DMS114 treated with DMSO at 0.1 percent for 48 hours (cell line): Measurements from ENCODE around the gene AGO3.

Source experiments
- DNase-seq: peaks from one replicate; lab custom pipeline; 2025; ENCODE audit not compliant: unreplicated experiment; lab: John Stamatoyannopoulos, UW

Gene AGO3

DNA sequence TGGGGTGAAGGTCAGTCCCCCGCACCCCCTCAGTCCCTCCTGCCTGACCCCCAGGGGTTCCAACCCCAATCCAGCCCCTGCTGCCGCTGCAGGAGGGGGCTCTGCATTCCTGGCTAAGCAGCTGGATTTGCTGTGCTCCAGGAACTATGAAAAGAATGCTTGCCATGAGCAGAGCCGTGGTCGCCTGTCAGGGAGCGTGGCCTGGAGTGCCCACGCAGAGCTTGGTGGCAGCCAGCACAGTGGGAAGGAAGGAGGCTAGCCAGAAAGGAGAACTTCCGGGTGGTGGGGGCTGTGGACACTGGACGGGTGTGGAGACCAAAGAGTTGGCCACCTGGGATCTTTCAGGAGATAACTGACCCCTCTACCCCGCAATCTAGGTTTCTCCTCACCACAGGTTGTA lies 188.6 kb downstream of the AGO3 start:
- no peak for DNase-seq
